HG02938 (cell line): Measurements from ENCODE around the gene PHLDB3.
"Not testable (repeated sequence)": the region's sequence is repeated elsewhere in the genome, so short reads cannot be mapped to it uniquely, and the experiment has no call there.

Experiments used
- ATAC-seq: cut with Tn5 transposase; IDR thresholded peaks from one replicate; pipeline ENCODE4 v1.9.1; 2021; ENCODE audit warnings: mild to moderate bottlenecking, moderate library complexity; ENCODE audit not compliant: unreplicated experiment

PHLDB3 gene

GRCh38 chr19:43504426-43505185 is at the start of gene PHLDB3:
PHLDB3 (minus strand) TSS chr19:43504746; CDS start chr19:43504118, 628 bp downstream.
- peak; percentile 29 for ATAC-seq

DNA sequence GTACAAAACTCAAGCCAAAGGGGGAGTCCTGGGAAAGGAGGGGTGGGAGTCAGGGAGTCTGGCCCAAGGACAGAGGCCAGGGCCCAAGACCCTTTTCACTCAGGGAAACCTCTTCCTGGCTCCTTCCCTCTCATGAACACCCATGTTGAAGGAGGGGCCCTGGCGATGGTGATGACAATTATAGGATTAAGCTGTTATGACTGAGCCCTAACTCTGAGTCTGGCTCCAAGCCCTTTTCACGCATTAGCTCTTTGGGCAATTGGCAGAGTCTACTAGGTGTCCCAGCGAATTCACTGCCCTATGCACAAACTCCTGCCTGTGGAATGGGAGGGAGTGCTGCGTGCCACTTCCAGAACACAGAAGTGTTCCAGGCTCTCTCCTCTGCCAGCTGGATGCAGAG is 49.1 kb upstream of the PHLDB3 start:
- ATAC-seq: no peak

DNA sequence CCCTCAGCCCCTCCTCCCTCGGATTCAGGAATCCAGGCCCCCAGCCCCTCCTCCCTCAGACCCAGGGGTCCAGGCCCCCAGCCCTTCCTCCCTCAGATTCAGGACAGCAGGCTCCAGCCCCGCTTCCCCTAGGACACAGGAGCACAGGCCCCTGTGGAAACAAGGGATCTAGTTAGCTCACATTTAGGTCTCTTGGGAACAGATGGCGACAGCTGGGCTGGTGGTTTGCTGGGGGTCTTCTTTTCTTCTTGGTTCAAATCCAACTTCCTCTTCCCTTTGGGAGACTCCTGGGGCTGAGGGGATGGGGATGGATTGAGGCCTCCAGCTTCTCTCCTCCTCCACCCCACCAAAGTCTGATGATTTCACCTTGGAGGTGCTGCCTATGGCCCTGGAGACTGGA is 48.1 kb upstream of the PHLDB3 start:
- no peak for ATAC-seq

- ATAC-seq: no peak
These were observed 47.6 kb upstream of the PHLDB3 start for GRCh38 chr19:43552198-43552450.

DNA sequence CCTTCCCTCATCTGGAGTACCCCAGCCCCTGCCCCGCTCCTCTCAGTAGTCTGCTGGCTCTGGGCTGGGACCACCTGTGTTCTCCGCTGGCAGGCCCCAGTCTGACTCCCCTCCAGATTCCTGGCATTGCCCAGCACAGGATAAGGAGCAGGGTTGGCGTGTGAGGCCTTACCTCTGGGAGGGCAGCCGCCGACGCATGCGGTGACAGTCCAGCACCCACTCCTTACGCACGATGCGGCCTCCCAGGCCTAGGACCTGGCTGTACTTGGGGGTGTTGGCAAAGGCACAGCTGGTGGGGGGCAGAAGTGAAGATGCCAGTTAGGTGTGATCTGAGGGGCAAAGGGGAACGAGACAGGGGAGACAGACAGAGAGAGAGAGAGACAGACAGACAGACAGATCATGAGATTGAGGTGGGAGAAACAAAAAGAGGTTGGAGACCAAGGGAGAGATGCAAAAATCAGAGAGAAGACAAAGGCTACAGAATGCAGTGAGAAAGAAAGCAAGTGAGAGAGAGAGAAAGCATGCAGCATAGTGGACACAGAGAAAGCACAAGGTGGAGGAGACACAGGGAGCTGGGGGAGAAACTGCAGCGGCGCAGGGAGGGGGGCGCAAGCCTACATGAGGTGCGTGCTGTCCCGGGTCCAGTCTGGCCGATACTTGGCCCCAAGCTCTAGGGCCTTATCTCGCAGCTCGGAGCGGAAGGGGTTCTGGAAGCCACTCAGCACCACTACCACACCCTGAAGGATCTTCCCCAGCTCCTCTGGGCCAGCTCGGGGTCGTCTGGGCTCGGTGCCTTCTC is 47.1 kb upstream of the PHLDB3 start:
- ATAC-seq: no peak

DNA sequence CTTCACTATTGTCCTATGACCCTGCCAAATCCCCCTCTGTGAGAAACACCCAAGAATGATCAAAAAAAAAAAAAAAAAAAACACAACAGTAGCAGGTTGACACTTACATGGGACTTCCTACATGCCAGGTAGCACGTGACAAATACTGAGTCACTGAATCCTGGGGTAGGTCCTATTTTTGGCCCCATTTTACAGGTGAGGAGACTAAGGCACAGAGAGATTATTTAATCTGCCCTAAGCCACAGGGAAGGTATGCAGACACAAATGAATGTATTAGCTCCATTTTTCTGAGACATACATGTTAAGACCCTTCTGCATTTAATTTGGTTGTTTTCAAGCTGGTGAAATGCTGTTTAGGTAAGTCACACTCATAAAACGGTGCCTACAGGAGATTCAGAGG is 44.2 kb upstream of the PHLDB3 start:
- no peak for ATAC-seq

- not testable (repeated sequence) for ATAC-seq
These were observed 43.4 kb upstream of the PHLDB3 start for GRCh38 chr19:43547926-43548325.

DNA sequence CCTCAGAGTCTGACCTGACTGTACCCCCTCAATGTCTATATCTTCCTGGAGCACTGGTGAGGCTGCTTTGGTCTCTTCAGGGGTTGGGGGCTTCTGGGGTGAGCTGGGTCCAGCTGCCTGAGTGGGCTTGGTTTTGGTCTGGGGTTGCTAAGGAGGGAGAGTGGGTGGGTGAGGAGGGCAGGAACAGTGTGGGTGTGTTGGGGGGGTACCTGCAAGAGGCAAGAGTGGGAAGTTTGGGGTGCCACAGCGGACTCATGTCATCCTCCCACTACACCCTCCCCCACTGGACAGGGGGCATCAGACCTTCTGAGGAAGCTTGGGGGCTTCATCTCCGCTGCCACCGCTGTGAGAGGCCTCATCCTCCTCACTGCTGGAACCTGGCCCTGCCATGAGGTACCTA is 42.0 kb upstream of the PHLDB3 start:
- no peak for ATAC-seq

DNA sequence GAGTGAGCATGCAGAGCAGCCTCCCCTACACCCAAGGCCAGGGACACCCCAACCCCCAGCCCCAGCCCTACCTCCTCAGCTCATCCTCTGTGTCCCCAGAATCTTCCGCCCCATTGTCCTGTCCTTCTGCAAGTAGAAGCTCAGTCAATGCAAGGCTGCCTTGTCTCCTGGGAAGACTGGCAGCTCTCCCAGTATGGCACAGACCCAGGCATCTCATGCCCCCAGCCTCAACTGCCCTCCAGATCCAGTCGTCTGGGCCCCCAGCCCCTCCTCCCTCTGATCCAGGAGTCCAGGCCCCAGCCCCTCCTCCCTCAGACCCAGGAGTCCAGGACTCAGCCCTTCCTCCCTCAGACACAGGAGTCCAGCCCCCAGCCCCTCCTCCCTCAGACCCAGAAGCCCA is 41.4 kb upstream of the PHLDB3 start:
- no peak for ATAC-seq

DNA sequence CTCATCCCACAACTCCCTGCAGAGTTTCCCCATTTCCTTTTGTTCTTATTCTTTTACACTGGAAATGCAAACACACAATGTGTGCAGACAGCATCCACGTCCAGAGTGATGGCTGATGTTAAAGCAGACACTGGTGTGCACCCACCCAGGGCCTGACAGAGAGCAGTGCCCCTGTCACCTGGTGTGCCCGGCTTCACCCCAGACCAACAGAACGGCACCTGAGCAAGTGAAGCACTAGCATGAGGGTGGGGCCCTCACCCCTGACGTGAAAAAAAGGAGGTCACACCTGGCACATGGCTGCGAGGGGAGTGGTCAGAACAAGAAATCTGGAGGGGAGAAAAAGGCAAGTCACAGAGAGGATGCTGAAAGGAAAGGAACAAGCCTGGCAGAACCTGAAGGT is 40.7 kb upstream of the PHLDB3 start:
- no peak for ATAC-seq

GRCh38 chr19:43544077-43544476 is 39.5 kb upstream of the PHLDB3 start:
- ATAC-seq: no peak

DNA sequence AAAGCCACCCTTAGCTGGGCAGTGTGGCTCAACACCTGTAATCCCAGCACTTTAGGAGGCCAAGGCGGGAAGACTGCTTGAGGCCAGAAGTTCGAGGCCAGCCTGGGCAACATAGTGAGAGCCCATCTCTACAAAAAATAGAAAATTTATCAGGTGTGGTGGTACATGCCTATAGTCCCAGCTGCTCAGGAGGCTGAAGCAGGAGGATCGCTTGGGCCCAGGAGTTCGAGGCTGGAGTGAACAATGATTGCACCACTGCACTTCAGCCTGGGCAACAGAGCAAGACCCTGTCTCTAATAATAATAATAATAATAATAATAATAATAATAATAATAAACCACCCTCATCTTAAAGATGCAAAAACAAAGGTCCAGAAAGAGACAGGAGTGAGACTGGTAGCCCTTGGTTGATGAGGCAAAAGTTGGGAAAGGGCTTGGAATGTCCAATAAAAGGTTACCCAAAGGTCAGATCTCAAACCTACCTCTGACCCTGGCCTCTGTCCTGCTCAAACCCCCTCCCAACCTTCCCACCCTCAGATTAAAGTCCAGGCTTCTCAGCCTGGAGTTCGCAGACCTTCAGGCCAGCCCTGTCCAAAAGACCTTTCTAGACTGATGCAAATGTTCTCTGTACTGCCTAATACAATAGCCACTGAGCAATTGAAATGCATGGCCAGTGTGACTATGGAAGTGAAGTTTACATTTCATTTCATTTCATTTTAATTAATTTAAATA is 37.5 kb upstream of the PHLDB3 start:
- ATAC-seq: no peak

DNA sequence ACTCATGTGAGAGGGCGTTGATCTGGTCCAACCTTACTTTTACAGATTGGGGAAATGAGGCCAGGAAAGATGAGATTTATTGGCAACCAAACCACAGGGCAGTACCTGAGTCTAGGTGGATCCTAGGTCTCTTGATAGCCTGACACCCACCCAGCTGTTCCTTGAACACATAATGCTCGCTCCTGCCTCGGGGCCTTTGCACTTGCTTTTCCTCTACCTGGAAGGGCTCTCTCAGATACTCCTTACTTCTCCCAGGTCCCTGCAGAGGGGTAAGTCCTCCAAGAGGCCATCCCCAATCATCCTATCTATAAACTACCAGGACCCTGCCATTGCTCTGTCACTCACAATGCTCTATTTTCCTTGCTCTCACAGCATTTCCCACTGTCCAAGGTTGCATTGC is 35.8 kb upstream of the PHLDB3 start:
- ATAC-seq: no peak

DNA sequence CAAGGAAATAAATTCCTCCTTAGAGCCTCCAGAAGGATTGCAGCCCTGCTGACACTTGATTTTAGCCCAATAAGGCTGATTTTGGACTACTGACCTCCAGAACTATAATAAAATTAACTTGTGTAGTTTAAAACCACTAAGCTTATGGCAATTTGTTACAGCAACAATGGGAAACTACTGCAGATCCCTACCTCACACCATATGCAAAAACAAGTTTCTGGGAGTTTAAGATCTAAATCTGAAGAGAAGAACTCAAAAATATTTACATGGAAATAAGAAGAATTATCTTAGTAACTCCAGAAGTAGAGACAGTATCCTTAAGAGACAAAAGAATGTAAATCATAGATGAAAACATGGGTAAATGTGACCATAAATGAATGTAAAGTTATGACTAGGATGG is 34.4 kb upstream of the PHLDB3 start:
- no peak for ATAC-seq

- ATAC-seq: no peak
These were observed 30.5 kb upstream of the PHLDB3 start for GRCh38 chr19:43534816-43535761.

DNA sequence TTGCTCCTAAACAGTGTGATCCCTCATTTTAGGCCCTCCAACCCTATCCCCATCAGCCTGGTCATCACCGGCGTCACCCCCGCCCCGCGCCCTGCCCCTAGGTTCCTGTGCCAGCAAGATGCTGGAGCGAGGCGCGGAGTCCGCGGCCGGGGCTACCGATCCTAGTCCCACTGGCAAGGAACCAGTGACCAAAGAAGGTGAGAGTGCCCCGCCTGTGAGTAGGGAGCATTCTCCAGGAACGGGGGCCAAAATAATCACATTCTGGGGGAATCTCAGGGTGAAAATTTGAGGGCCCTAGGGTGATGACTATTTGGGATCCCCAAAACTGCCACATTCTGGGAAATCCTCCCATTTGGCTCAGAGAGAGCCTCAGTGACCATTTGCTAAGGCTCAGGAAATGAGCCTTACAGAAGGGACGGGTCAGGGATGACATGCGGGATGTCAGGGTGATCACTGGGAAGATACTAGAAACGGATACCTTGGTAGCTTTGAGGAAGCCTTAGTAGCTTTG is 29.8 kb upstream of the PHLDB3 start:
- ATAC-seq: no peak

GRCh38 chr19:43533546-43534304 is 29.2 kb upstream of the PHLDB3 start:
- peak; percentile 75 for ATAC-seq

- ATAC-seq: peak; percentile 41
These were observed 28.5 kb upstream of the PHLDB3 start, which contains the start of gene ZNF575 for GRCh38 chr19:43532962-43533545. ZNF575 (plus strand) TSS chr19:43533188; CDS start chr19:43534423, 1,235 bp downstream.

DNA sequence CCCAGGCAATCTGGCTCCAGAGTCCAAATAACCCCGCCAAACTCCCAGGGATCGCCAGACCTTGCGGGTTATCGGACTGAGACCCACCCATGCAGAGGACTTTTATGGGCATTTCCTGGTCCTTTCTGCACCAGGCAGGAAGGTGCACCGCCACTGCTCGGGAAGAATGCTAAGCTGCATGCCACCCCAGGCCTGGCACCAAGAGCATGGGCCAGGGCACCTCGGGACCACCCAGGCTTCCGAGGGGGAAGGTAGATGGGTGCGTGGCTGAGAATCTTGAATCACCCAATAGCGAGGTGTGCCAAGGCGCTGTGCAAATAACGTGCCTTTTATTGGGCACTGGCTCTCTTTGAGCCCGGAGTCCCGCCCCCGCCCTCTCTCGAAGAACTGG is 28.0 kb upstream of the PHLDB3 start:
- ATAC-seq: peak; percentile 4
